HCT116 (cell line): ENCODE data around the gene TNFSF11. TPM values are rescaled to one million over a fixed set of nuclear protein-coding genes. Genes with fewer than 3 reads are reported as not detected.

Experiments used
- ATAC-seq: fragments of 200-7000 bp; cut with Tn5 transposase; 2 replicates; pipeline ENCODE4 v1.9.1; 2020; ENCODE audit warnings: mild to moderate bottlenecking, moderate library complexity
- BruUV-seq: library from RNA; stranded (reverse); fragments of 400-500 nt; replicated peaks from 2 replicates; lab custom pipeline; 2021; lab: Mats Ljungman, UMichigan
- CTCF ChIA-PET: fragments of 300-600 bp; sonication (Branson Sonifier 250); formaldehyde crosslinking; loops from one replicate; lab custom pipeline; 2021; ENCODE audit warnings: antibody characterized with exemption; lab: Charles Lee
- POLR2A ChIA-PET: fragments of 300-600, 350-600 bp; sonication (Branson Sonifier 250); formaldehyde crosslinking; loops from one replicate; lab custom pipeline; 2021; ENCODE audit warnings: antibody characterized with exemption; lab: Charles Lee
- RAD21 ChIA-PET, 2 experiments: fragments of 300-600 bp; sonication (Branson Sonifier 250); formaldehyde crosslinking; loops; one replicate each; lab custom pipeline; 2023; ENCODE audit warnings: low total read pairs in 2 of 2; ENCODE audit not compliant: uncharacterized antibody in 2 of 2, unreplicated experiment in 2 of 2, low non-redundant PET in 1 of 2; lab: Charles Lee
- DNase-seq: peaks from one replicate; pipeline ENCODE4 v3.0.0-alpha.2; 2010; ENCODE audit warnings: low read depth, low spot score
- H2AFZ ChIP-seq: fragments of 200-600 bp; shearing (Covaris generic), sonication (generic); 2 replicates; pipeline ENCODE4 v1.6.1; 2017; ENCODE audit warnings: low read depth, mixed run types, mixed read lengths, antibody characterized with exemption, low read length; ENCODE audit not compliant: poor library complexity, severe bottlenecking
- H3K27ac ChIP-seq: 2 replicates; pipeline ENCODE4 v1.5.1; 2012; ENCODE audit warnings: low read depth, low read length
- H3K27me3 ChIP-seq: fragments of 200-600 bp; sonication (generic); 2 replicates; pipeline ENCODE4 v1.6.1; 2016; ENCODE audit warnings: mixed run types, low read length, mixed read lengths; ENCODE audit not compliant: insufficient read depth
- H3K36me3 ChIP-seq, 2 experiments: fragments of 200-500 bp in 1 of 2; fragments of 200-600 bp in 1 of 2; sonication (Bioruptor generic) in 1 of 2; sonication (generic) in 1 of 2; 2 replicates each; pipeline versions ENCODE4 v1.5.1 to v1.6.1; 2014 to 2016; ENCODE audit warnings: low read length in 2 of 2, inconsistent platforms in 1 of 2, mixed read lengths in 1 of 2, mixed run types in 1 of 2; ENCODE audit not compliant: insufficient read depth in 2 of 2, control insufficient read depth in 1 of 2
- H3K4me1 ChIP-seq, 2 experiments: fragments of 200-600 bp in 1 of 2; sonication (generic) in 1 of 2; 2 replicates each; pipeline versions ENCODE4 v1.5.1 to v1.6.1; 2012 to 2017; ENCODE audit warnings: low read length in 2 of 2, inconsistent platforms in 1 of 2, mild to moderate bottlenecking in 1 of 2, mixed read lengths in 1 of 2, mixed run types in 1 of 2, moderate library complexity in 1 of 2; ENCODE audit not compliant: insufficient read depth in 2 of 2, control insufficient read depth in 1 of 2
- H3K4me2 ChIP-seq: fragments of 200-600 bp; sonication (generic); 2 replicates; pipeline ENCODE4 v1.6.1; 2017; ENCODE audit warnings: mixed run types, low read length, mixed read lengths
- H3K4me3 ChIP-seq, 2 experiments: fragments of 200-600 bp in 1 of 2; sonication (generic) in 1 of 2; replicated peaks in 1 of 2; 2 replicates each; pipeline ENCODE4 v1.5.1; 2011 to 2016; ENCODE audit warnings: low read length in 2 of 2, control low read depth in 1 of 2, low read depth in 1 of 2, mild to moderate bottlenecking in 1 of 2, mixed read lengths in 1 of 2, mixed run types in 1 of 2
- H3K79me2 ChIP-seq: fragments of 200-600 bp; sonication (generic); 2 replicates; pipeline ENCODE4 v1.6.1; 2017; ENCODE audit warnings: mild to moderate bottlenecking, mixed run types, low read length, moderate library complexity, mixed read lengths; ENCODE audit not compliant: insufficient read depth
- H3K9ac ChIP-seq: fragments of 200-600 bp; sonication (generic); 2 replicates; pipeline ENCODE4 v1.6.1; 2016; ENCODE audit warnings: low read length, mixed read lengths
- H3K9me2 ChIP-seq: fragments of 200-600 bp; sonication (generic), shearing (Covaris generic); 2 replicates; pipeline ENCODE4 v1.6.1; 2017; ENCODE audit warnings: mixed run types, mild to moderate bottlenecking, moderate library complexity; ENCODE audit not compliant: insufficient read depth
- H3K9me3 ChIP-seq, 2 experiments: fragments of 200-500 bp in 1 of 2; fragments of 200-600 bp in 1 of 2; sonication (Bioruptor generic) in 1 of 2; sonication (generic) in 1 of 2; 2 replicates each; pipeline ENCODE4 v1.6.1; 2014 to 2017; ENCODE audit warnings: low read length in 2 of 2, mixed read lengths in 2 of 2, inconsistent platforms in 1 of 2, low read depth in 1 of 2, mild to moderate bottlenecking in 1 of 2, mixed run types in 1 of 2, moderate library complexity in 1 of 2; ENCODE audit not compliant: control insufficient read depth in 1 of 2, insufficient read depth in 1 of 2
- H4K20me1 ChIP-seq: fragments of 200-600 bp; sonication (generic), shearing (Covaris generic); 2 replicates; pipeline ENCODE4 v1.6.1; 2017; ENCODE audit warnings: mixed run types, mild to moderate bottlenecking, moderate library complexity; ENCODE audit not compliant: insufficient read depth
- CBX3 ChIP-seq: IDR thresholded peaks from 2 replicates; pipeline ENCODE4 v1.6.1; 2012; ENCODE audit warnings: low read depth
- ELF1 ChIP-seq: IDR thresholded peaks from 2 replicates; pipeline ENCODE4 v1.6.1; 2012; ENCODE audit warnings: low read depth, borderline replicate concordance
- EZH2phosphoT487 ChIP-seq: fragments of 200-600 bp; IDR thresholded peaks from 2 replicates; pipeline ENCODE4 v1.6.1; 2018; ENCODE audit warnings: antibody characterized with exemption, borderline replicate concordance
- POLR2A ChIP-seq: IDR thresholded peaks from 2 replicates; pipeline ENCODE4 v1.7.0; 2011; ENCODE audit warnings: borderline replicate concordance; ENCODE audit not compliant: insufficient read depth, insufficient read length; ENCODE audit errors: extremely low read depth
- intact Hi-C: fragments of 100-400 bp; cut with micrococcal nuclease; formaldehyde crosslinking; loops from 2 replicates; pipeline ENCODE4 v1.10.0; 2022
- total RNA-seq: library from RNA; stranded (reverse); gene quantifications from one replicate; pipeline ENCODE4 v1.2.1, GENCODE V29; 2021; ENCODE audit not compliant: unreplicated experiment
- TF ChIP-seq, protein P1 (sequence below), 3 experiments: fragments of 200-600 bp in 1 of 3; sonication (generic) in 1 of 3; IDR thresholded peaks in 2 of 3; conservative IDR thresholded peaks in 1 of 3; 2 replicates each; pipeline ENCODE4 v1.5.1; 2012 to 2017; ENCODE audit warnings: low read depth in 2 of 3, low read length in 2 of 3, antibody characterized with exemption in 1 of 3, borderline replicate concordance in 1 of 3, control low read depth in 1 of 3, mild to moderate bottlenecking in 1 of 3, mixed read lengths in 1 of 3, mixed run types in 1 of 3, moderate library complexity in 1 of 3; ENCODE audit not compliant: insufficient read depth in 1 of 3
- TF ChIP-seq, protein P2 (sequence below): IDR thresholded peaks from 2 replicates; pipeline ENCODE4 v1.6.1; 2011; ENCODE audit warnings: mild to moderate bottlenecking, low read length, moderate library complexity; ENCODE audit not compliant: insufficient replicate concordance; ENCODE audit errors: extremely low read depth

TNFSF11 gene
- total RNA-seq, 1 experiment from 2014 or later, result not detected

DNA sequence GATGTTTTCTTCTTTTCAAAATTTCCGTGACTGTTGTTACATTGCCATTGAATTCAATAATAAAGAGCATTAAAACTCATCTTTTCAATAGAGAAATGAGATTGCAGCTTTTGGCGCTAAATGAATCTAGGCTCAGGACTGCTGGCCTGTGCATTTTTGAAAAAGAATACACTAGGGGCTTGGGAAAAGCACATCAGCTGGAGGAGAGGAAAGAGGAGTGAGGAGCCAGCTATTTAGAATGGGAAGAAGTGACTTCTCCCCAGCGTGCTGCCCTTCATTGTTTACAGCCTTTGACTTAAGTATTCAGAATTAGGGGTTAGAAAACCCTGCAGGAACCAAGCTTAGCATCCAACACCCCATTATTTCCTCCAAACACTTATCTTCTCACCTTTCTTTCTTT lies 43.3 kb downstream of the TNFSF11 start:
- Histone ChIP-seq H3K9ac (no peak overlapping the region), H3K4me3 (no peak overlapping the region), H3K79me2 (no peaks in the 10 kb centered on the region), H3K27ac (no peak overlapping the region), H3K36me3 (no peaks in the 10 kb centered on the region), H3K27me3 (peaks cover 23% of the 10 kb centered on the region; the same call in 1 of the 2 replicates), H3K9me3 (no peaks in the 10 kb centered on the region), H2AFZ (no peak overlapping the region), H3K4me2 (no peak overlapping the region), H3K4me1 (no peaks in the 10 kb centered on the region), H3K9me2 (no peaks in the 10 kb centered on the region), H4K20me1 (no peaks in the 10 kb centered on the region)
- TF ChIP-seq, protein P1, sequence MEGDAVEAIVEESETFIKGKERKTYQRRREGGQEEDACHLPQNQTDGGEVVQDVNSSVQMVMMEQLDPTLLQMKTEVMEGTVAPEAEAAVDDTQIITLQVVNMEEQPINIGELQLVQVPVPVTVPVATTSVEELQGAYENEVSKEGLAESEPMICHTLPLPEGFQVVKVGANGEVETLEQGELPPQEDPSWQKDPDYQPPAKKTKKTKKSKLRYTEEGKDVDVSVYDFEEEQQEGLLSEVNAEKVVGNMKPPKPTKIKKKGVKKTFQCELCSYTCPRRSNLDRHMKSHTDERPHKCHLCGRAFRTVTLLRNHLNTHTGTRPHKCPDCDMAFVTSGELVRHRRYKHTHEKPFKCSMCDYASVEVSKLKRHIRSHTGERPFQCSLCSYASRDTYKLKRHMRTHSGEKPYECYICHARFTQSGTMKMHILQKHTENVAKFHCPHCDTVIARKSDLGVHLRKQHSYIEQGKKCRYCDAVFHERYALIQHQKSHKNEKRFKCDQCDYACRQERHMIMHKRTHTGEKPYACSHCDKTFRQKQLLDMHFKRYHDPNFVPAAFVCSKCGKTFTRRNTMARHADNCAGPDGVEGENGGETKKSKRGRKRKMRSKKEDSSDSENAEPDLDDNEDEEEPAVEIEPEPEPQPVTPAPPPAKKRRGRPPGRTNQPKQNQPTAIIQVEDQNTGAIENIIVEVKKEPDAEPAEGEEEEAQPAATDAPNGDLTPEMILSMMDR (IDR thresholded peaks at IDR 0.05 in 2 of 3, conservative IDR thresholded peaks at IDR 0.05 in 1 of 3; ENCODE audit: borderline replicate concordance in 1 of 3, insufficient read depth in 1 of 3, low read depth in 2 of 3, low read length in 2 of 3), result no peak
- TF ChIP-seq EZH2phosphoT487, result no peak
- TF ChIP-seq, protein P2, sequence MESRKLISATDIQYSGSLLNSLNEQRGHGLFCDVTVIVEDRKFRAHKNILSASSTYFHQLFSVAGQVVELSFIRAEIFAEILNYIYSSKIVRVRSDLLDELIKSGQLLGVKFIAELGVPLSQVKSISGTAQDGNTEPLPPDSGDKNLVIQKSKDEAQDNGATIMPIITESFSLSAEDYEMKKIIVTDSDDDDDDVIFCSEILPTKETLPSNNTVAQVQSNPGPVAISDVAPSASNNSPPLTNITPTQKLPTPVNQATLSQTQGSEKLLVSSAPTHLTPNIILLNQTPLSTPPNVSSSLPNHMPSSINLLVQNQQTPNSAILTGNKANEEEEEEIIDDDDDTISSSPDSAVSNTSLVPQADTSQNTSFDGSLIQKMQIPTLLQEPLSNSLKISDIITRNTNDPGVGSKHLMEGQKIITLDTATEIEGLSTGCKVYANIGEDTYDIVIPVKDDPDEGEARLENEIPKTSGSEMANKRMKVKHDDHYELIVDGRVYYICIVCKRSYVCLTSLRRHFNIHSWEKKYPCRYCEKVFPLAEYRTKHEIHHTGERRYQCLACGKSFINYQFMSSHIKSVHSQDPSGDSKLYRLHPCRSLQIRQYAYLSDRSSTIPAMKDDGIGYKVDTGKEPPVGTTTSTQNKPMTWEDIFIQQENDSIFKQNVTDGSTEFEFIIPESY, result no peak
- TF ChIP-seq POLR2A, result no peak
- no peak for TF ChIP-seq CBX3
- no peak for TF ChIP-seq ELF1
- DNase-seq, result no peak
- BruUV-seq, result no TSS peak
- no peak for ATAC-seq
- intact Hi-C loops, result no loop called here
- POLR2A ChIA-PET, result no interaction called here
- RAD21 ChIA-PET, result no interaction called here
- CTCF ChIA-PET, result no interaction called here
